ENCODE data around the gene TXNDC9.
"Not testable (repeated sequence)": the region's sequence is repeated elsewhere in the genome, so short reads cannot be mapped to it uniquely, and the experiment has no call there.

Gene TXNDC9

GRCh38 chr2:99335911-99336803, at the start of gene TXNDC9:
TXNDC9 (minus strand) TSS chr2:99336333; CDS start chr2:99333210, 3,123 bp downstream.
- peak; percentile 99 for DNase-seq

GRCh38 chr2:99382143-99382542, 46.0 kb upstream of the TXNDC9 start:
- DNase-seq, result no peak

- DNase-seq, result no peak
These were observed 44.4 kb upstream of the TXNDC9 start for GRCh38 chr2:99380376-99381010.

- no peak for DNase-seq
These were observed 41.7 kb upstream of the TXNDC9 start for GRCh38 chr2:99377879-99378278.

GRCh38 chr2:99376254-99376864, 40.2 kb upstream of the TXNDC9 start:
- DNase-seq, result no peak

GRCh38 chr2:99374747-99375146, 38.6 kb upstream of the TXNDC9 start:
- no peak for DNase-seq

- no peak for DNase-seq
These were observed 37.0 kb upstream of the TXNDC9 start for GRCh38 chr2:99373144-99373543.

GRCh38 chr2:99368854-99369253, 32.7 kb upstream of the TXNDC9 start:
- DNase-seq, result not testable (repeated sequence)

- DNase-seq, result no peak
These were observed 29.5 kb upstream of the TXNDC9 start for GRCh38 chr2:99365661-99366060.

- no peak for DNase-seq
These were observed 20.7 kb upstream of the TXNDC9 start for GRCh38 chr2:99356853-99357252.

GRCh38 chr2:99354825-99355224, 18.7 kb upstream of the TXNDC9 start:
- DNase-seq, result not testable (repeated sequence)

GRCh38 chr2:99354070-99354469, 17.9 kb upstream of the TXNDC9 start:
- DNase-seq, result no peak

- DNase-seq, result no peak
These were observed 14.1 kb upstream of the TXNDC9 start for GRCh38 chr2:99350194-99350593.

GRCh38 chr2:99348173-99348572, 12.0 kb upstream of the TXNDC9 start:
- DNase-seq, result no peak

- DNase-seq, result no peak
These were observed 10.1 kb upstream of the TXNDC9 start for GRCh38 chr2:99346218-99346617.

- DNase-seq, result not testable (repeated sequence)
These were observed 9.3 kb upstream of the TXNDC9 start for GRCh38 chr2:99345446-99345845.

- DNase-seq, result no peak
These were observed 6.4 kb upstream of the TXNDC9 start for GRCh38 chr2:99342536-99342935.

- no peak for DNase-seq
These were observed 4.6 kb upstream of the TXNDC9 start for GRCh38 chr2:99340669-99341236.

- DNase-seq, result peak; percentile 46
These were observed 2.0 kb upstream of the TXNDC9 start for GRCh38 chr2:99338029-99338585.

GRCh38 chr2:99337113-99338028, 1.2 kb upstream of the TXNDC9 start, which contains the start of gene EIF5B:
EIF5B (plus strand) TSS chr2:99337389; CDS start chr2:99337555, 166 bp downstream.
- DNase-seq, result peak; percentile 97

GRCh38 chr2:99336804-99337112, 625 bp upstream of the TXNDC9 start:
- no peak for DNase-seq

- DNase-seq, result no peak
These were observed 10.7 kb downstream of the TXNDC9 start for GRCh38 chr2:99325384-99325783.
